Measurements from ENCODE around the gene GJA10. TPM values are rescaled to one million over a fixed set of nuclear protein-coding genes. Genes with fewer than 3 reads are reported as not detected.
A peak's percentile ranks its signal among the peaks of the same experiment; 100 is the strongest.
"Not testable (repeated sequence)": the region's sequence is repeated elsewhere in the genome, so short reads cannot be mapped to it uniquely, and the experiment has no call there.

The GJA10 gene
- not detected for polyA plus RNA-seq (2013, experiment 1 of 2)
- not detected for polyA plus RNA-seq (2013, experiment 2 of 2)

DNA sequence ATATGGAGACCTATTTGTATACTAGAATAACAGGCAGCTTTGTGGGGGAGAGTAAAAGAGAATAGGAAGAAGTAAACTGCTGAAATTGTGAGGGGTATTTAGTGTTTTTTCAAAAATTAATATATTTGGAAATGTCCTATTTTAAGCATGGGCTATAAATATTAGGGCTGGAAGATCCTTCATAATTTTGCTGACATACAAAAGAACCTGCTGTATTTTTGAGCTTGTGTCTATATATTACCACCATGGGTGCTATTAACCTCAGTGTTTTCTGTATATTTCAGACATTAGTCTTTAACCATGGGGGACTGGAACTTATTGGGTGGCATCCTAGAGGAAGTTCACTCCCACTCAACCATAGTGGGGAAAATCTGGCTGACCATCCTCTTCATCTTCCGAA, at the start of gene GJA10:
TSS of gene GJA10 (plus strand) at position 301 of the 400 bp plus-strand sequence. CDS start at position 301, 0 bp downstream.
- Histone ChIP-seq H4K91ac (ENCODE audit: low read length) (no peak within 1 kb of the TSS), H2BK120ac (ENCODE audit: low read depth, low read length) (no peak within 1 kb of the TSS), H3K27ac (ENCODE audit: low read length, poor library complexity, severe bottlenecking) (no peak within 1 kb of the TSS), H2BK15ac (ENCODE audit: low read depth, poor library complexity, severe bottlenecking) (no peak within 1 kb of the TSS), H2BK5ac (ENCODE audit: low read depth, low read length, poor library complexity, severe bottlenecking) (no peak within 1 kb of the TSS), H3K14ac (ENCODE audit: low read length in 2 of 2) (no peak within 1 kb of the TSS), H3K79me1 (replicated peaks; ENCODE audit: low read length, poor library complexity, severe bottlenecking) (no peaks in the 10 kb centered on the region), H2AFZ (ENCODE audit: low read depth, low read length) (no peak within 1 kb of the TSS), H2AK5ac (ENCODE audit: low read length, severe bottlenecking) (no peak within 1 kb of the TSS), H3K4me2 (ENCODE audit: low read length, poor library complexity, severe bottlenecking) (no peak within 1 kb of the TSS), H4K8ac (ENCODE audit: low read length) (no peak within 1 kb of the TSS), H3K23ac (ENCODE audit: low read length in 2 of 2) (no peak within 1 kb of the TSS), H3K4me1 (ENCODE audit: control insufficient read depth, insufficient read depth, low read depth, low read length) (no peaks in the 10 kb centered on the region), H2BK12ac (ENCODE audit: low read length in 2 of 2) (no peak within 1 kb of the TSS), H3K27me3 (ENCODE audit: control insufficient read depth in 1 of 2, insufficient read depth in 1 of 2, low read length in 2 of 2) (peaks cover 10 to 32% of the 10 kb centered on the region in 2 experiments), H3K9me3 (ENCODE audit: control insufficient read depth, low read length) (no peaks in the 10 kb centered on the region), H3K4ac (ENCODE audit: low read depth in 1 of 2, low read length in 2 of 2) (no peak within 1 kb of the TSS), H3K9ac (ENCODE audit: low read length) (no peak within 1 kb of the TSS), H3K18ac (ENCODE audit: low read depth in 1 of 2, low read length in 2 of 2) (no peak within 1 kb of the TSS), H3K36me3 (ENCODE audit: control insufficient read depth in 1 of 2, insufficient read depth in 2 of 2, low read depth in 1 of 2, low read length in 2 of 2) (no peaks in the 10 kb centered on the region), H3K4me3 (ENCODE audit: insufficient read depth in 1 of 2, low read depth in 1 of 2, low read length in 2 of 2) (no peak within 1 kb of the TSS)
- WGBS: 100% methylated on average over 1 of the region's 1 CpG
- no peak for DNase-seq

- DNase-seq: not testable (repeated sequence)
These were observed 46.8 kb upstream of the GJA10 start for GRCh38 chr6:89847513-89847912.

DNA sequence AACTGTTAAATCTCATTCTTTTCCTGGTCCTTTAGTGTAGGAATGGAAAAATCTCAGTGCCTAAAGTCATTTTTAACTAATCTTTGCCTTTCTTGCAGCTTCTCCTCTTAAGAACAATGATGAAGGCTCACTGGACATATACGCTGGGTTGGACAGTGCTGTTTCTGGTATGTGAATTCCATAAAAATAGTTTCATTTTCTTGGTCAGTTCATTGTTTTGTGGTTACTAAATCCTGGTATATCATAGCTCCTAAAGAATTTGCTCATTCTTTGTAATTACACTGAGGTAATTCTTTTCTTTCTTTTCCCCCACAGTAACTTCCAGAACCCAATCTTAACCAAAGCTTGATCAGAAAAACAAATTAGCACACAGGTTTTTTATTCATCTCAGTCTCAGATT, 41.2 kb upstream of the GJA10 start:
- H3K27me3 ChIP-seq (ENCODE audit: control insufficient read depth in 1 of 2, insufficient read depth in 1 of 2, low read length in 2 of 2): no peaks in the 10 kb centered on the region
- H2BK12ac ChIP-seq (ENCODE audit: low read length in 2 of 2): no peak overlapping the region
- H2BK120ac ChIP-seq (ENCODE audit: low read depth, low read length): no peak overlapping the region
- no peak overlapping the region for H3K9ac ChIP-seq (ENCODE audit: low read length)
- no peak overlapping the region for H4K8ac ChIP-seq (ENCODE audit: low read length)
- WGBS: no CpG with 5 or more reads among the region's 1 CpG
- H2AFZ ChIP-seq (ENCODE audit: low read depth, low read length): no peak overlapping the region
- no peak overlapping the region for H3K4me3 ChIP-seq (ENCODE audit: insufficient read depth in 1 of 2, low read depth in 1 of 2, low read length in 2 of 2)
- no peak overlapping the region for H2AK5ac ChIP-seq (ENCODE audit: low read length, severe bottlenecking)
- H3K18ac ChIP-seq (ENCODE audit: low read depth in 1 of 2, low read length in 2 of 2): no peak overlapping the region
- H3K27ac ChIP-seq (ENCODE audit: low read length, poor library complexity, severe bottlenecking): peak overlapping the region; percentile 72
- peak; percentile 14 for DNase-seq
- peaks cover 27 to 72% of the 10 kb centered on the region in 2 experiments for H3K36me3 ChIP-seq (ENCODE audit: control insufficient read depth in 1 of 2, insufficient read depth in 2 of 2, low read depth in 1 of 2, low read length in 2 of 2)
- no peak overlapping the region for H4K91ac ChIP-seq (ENCODE audit: low read length)
- no peak overlapping the region for H2BK5ac ChIP-seq (ENCODE audit: low read depth, low read length, poor library complexity, severe bottlenecking)
- H3K23ac ChIP-seq (ENCODE audit: low read length in 2 of 2): no peak overlapping the region
- no peak overlapping the region for H3K4me2 ChIP-seq (ENCODE audit: low read length, poor library complexity, severe bottlenecking)
- H2BK15ac ChIP-seq (ENCODE audit: low read depth, poor library complexity, severe bottlenecking): no peak overlapping the region
- no peaks in the 10 kb centered on the region for H3K9me3 ChIP-seq (ENCODE audit: control insufficient read depth, low read length)
- peaks cover 4% of the 10 kb centered on the region for H3K4me1 ChIP-seq (ENCODE audit: control insufficient read depth, insufficient read depth, low read depth, low read length)
- no peak overlapping the region for H3K14ac ChIP-seq (ENCODE audit: low read length in 2 of 2)
- peaks cover 12% of the 10 kb centered on the region for H3K79me1 ChIP-seq (replicated peaks; ENCODE audit: low read length, poor library complexity, severe bottlenecking)
- no peak overlapping the region for H3K4ac ChIP-seq (ENCODE audit: low read depth in 1 of 2, low read length in 2 of 2)

More at GRCh38 chr6:89847513-89847912, 46.8 kb upstream of the GJA10 start:
- not testable (repeated sequence) for H2AFZ ChIP-seq (ENCODE audit: low read depth, low read length); H3K4me3 ChIP-seq (ENCODE audit: insufficient read depth in 1 of 2, low read depth in 1 of 2, low read length in 2 of 2); H3K9ac ChIP-seq (ENCODE audit: low read length); H3K4me1 ChIP-seq (ENCODE audit: control insufficient read depth, insufficient read depth, low read depth, low read length); H3K18ac ChIP-seq (ENCODE audit: low read depth in 1 of 2, low read length in 2 of 2); H3K27ac ChIP-seq (ENCODE audit: low read length, poor library complexity, severe bottlenecking); H2BK12ac ChIP-seq (ENCODE audit: low read length in 2 of 2); H2BK5ac ChIP-seq (ENCODE audit: low read depth, low read length, poor library complexity, severe bottlenecking); H3K4ac ChIP-seq (ENCODE audit: low read depth in 1 of 2, low read length in 2 of 2); H2BK120ac ChIP-seq (ENCODE audit: low read depth, low read length); H3K23ac ChIP-seq (ENCODE audit: low read length in 2 of 2); H2AK5ac ChIP-seq (ENCODE audit: low read length, severe bottlenecking); H3K27me3 ChIP-seq (ENCODE audit: control insufficient read depth in 1 of 2, insufficient read depth in 1 of 2, low read length in 2 of 2); H2BK15ac ChIP-seq (ENCODE audit: low read depth, poor library complexity, severe bottlenecking); H4K8ac ChIP-seq (ENCODE audit: low read length); H3K4me2 ChIP-seq (ENCODE audit: low read length, poor library complexity, severe bottlenecking); H3K14ac ChIP-seq (ENCODE audit: low read length in 2 of 2); H3K79me1 ChIP-seq (replicated peaks; ENCODE audit: low read length, poor library complexity, severe bottlenecking); H4K91ac ChIP-seq (ENCODE audit: low read length); H3K9me3 ChIP-seq (ENCODE audit: control insufficient read depth, low read length)
- 97% methylated on average over 4 of the region's 5 CpGs for WGBS
- peaks cover 4 to 32% of the 10 kb centered on the region in 2 experiments for H3K36me3 ChIP-seq (ENCODE audit: control insufficient read depth in 1 of 2, insufficient read depth in 2 of 2, low read depth in 1 of 2, low read length in 2 of 2)

DNA sequence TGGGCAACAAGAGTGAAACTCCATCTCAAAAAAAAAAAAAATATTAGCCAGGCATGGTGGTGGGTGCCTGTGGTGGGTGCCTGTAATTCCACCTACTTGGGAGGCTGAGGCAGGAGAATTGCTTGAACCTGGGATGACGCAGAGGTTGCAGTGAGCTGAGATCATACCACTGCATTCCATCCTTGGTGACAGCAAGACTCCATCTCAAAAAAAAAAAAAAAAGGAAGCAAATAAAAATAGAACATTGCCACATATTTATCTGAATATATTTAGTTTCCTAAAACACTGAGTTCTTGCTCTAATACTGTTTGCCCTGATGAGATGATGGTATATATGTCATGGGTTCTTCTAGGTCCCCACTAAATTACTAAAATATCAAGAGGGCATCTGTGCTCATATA, 36.2 kb upstream of the GJA10 start:
- Histone ChIP-seq H2AFZ (ENCODE audit: low read depth, low read length) (no peak overlapping the region), H3K23ac (ENCODE audit: low read length in 2 of 2) (no peak overlapping the region), H4K91ac (ENCODE audit: low read length) (no peak overlapping the region), H3K27me3 (ENCODE audit: control insufficient read depth in 1 of 2, insufficient read depth in 1 of 2, low read length in 2 of 2) (no peaks in the 10 kb centered on the region), H3K79me1 (replicated peaks; ENCODE audit: low read length, poor library complexity, severe bottlenecking) (peaks cover 14% of the 10 kb centered on the region), H2BK15ac (ENCODE audit: low read depth, poor library complexity, severe bottlenecking) (no peak overlapping the region), H3K36me3 (ENCODE audit: control insufficient read depth in 1 of 2, insufficient read depth in 2 of 2, low read depth in 1 of 2, low read length in 2 of 2) (peaks cover 33 to 86% of the 10 kb centered on the region in 2 experiments), H3K4me3 (ENCODE audit: insufficient read depth in 1 of 2, low read depth in 1 of 2, low read length in 2 of 2) (no peak overlapping the region), H3K9me3 (ENCODE audit: control insufficient read depth, low read length) (no peaks in the 10 kb centered on the region), H3K14ac (ENCODE audit: low read length in 2 of 2) (no peak overlapping the region), H3K18ac (ENCODE audit: low read depth in 1 of 2, low read length in 2 of 2) (no peak overlapping the region), H2AK5ac (ENCODE audit: low read length, severe bottlenecking) (no peak overlapping the region), H3K9ac (ENCODE audit: low read length) (no peak overlapping the region), H3K4me2 (ENCODE audit: low read length, poor library complexity, severe bottlenecking) (no peak overlapping the region), H2BK12ac (ENCODE audit: low read length in 2 of 2) (no peak overlapping the region), H3K4ac (ENCODE audit: low read depth in 1 of 2, low read length in 2 of 2) (no peak overlapping the region), H3K4me1 (ENCODE audit: control insufficient read depth, insufficient read depth, low read depth, low read length) (no peaks in the 10 kb centered on the region), H3K27ac (ENCODE audit: low read length, poor library complexity, severe bottlenecking) (no peak overlapping the region), H2BK120ac (ENCODE audit: low read depth, low read length) (no peak overlapping the region), H4K8ac (ENCODE audit: low read length) (no peak overlapping the region), H2BK5ac (ENCODE audit: low read depth, low read length, poor library complexity, severe bottlenecking) (no peak overlapping the region)
- WGBS: no CpG with 5 or more reads among the region's 1 CpG
- DNase-seq: no peak

Measured in mesenchymal stem cell (in vitro differentiated cells and primary cell).